Gastroesophageal sphincter (tissue), 4 donors: ENCODE measurements around the gene PIM3. TPM values are rescaled to one million over a fixed set of nuclear protein-coding genes. Genes with fewer than 3 reads are reported as not detected.

Experiments
- ATAC-seq: fragments of 150-250 bp; one replicate; pipeline ENCODE4 v1.9.1; 2016; ENCODE audit warnings: mild to moderate bottlenecking, moderate library complexity
- H3K27ac ChIP-seq, 4 donors: fragments of 200-600 bp; sonication (generic) in 3 of 4; 1 replicate in 3 of 4; 2 replicates in 1 of 4; pipeline ENCODE4 v1.5.1; 2016 to 2019
- H3K27me3 ChIP-seq: fragments of 200-600 bp; sonication (generic); one replicate; pipeline ENCODE4 v1.5.1; 2019
- H3K36me3 ChIP-seq, 2 donors: fragments of 200-600 bp; sonication (generic); one replicate each; pipeline ENCODE4 v1.5.1; 2019; ENCODE audit warnings: control low read depth in 1 of 2
- H3K4me1 ChIP-seq, 3 donors: fragments of 200-600 bp; sonication (generic); 1 replicate in 2 of 3; 2 replicates in 1 of 3; pipeline ENCODE4 v1.5.1; 2016 to 2019; ENCODE audit warnings: control low read depth in 2 of 3
- H3K4me3 ChIP-seq, 2 donors: fragments of 200-600 bp; sonication (generic); one replicate each; pipeline ENCODE4 v1.5.1; 2019; ENCODE audit warnings: mild to moderate bottlenecking in 1 of 2, moderate library complexity in 1 of 2
- H3K9me3 ChIP-seq, 3 donors: fragments of 200-600 bp; sonication (generic); one replicate each; pipeline ENCODE4 v1.5.1; 2017 to 2019; ENCODE audit warnings: control low read depth in 2 of 3
- CTCF ChIP-seq, 4 experiments: fragments of 200-600 bp in 2 of 4; fragments of 450-650 bp in 2 of 4; sonication (generic) in 1 of 4; IDR thresholded peaks; one replicate each; pipeline ENCODE4 v1.5.1; 2017 to 2019; ENCODE audit warnings: antibody characterized with exemption in 4 of 4, mild to moderate bottlenecking in 2 of 4, moderate library complexity in 2 of 4
- EP300 ChIP-seq: sonication (generic); formaldehyde crosslinking; IDR thresholded peaks from one replicate; pipeline ENCODE4 v1.6.1; 2017; ENCODE audit warnings: antibody characterized with exemption, mild to moderate bottlenecking
- POLR2A ChIP-seq, 2 donors: fragments of 450-650 bp; IDR thresholded peaks; one replicate each; pipeline ENCODE4 v1.6.1; 2017; ENCODE audit warnings: antibody characterized with exemption in 2 of 2, mild to moderate bottlenecking in 2 of 2, moderate library complexity in 1 of 2
- POLR2AphosphoS5 ChIP-seq: sonication (generic); formaldehyde crosslinking; IDR thresholded peaks from one replicate; pipeline ENCODE4 v1.6.1; 2017; ENCODE audit warnings: antibody characterized with exemption
- WGBS, 2 donors: methylation state at CpG; one replicate each; pipeline ENCODE4 v1.1.5; 2018; ENCODE audit warnings: low coverage in 1 of 2; 5-methylcytosine and 5-hydroxymethylcytosine counted together
- total RNA-seq, 4 donors: library from RNA; depleted of rRNA; stranded (reverse); fragments of >200 nt; gene quantifications; one replicate each; pipeline ENCODE4 v1.1.0, GENCODE V29; 2016

The PIM3 gene
- total RNA-seq, 4 donors from 2014 or later, result 30.0 to 58.3 (median 46.4) TPM

- TF ChIP-seq POLR2A (IDR thresholded peaks at IDR 0.05), result no peak
- no peak for TF ChIP-seq CTCF (IDR thresholded peaks at IDR 0.05)
- TF ChIP-seq POLR2AphosphoS5, result no peak
- no peak for TF ChIP-seq EP300
- ATAC-seq, result no peak
- H3K27ac ChIP-seq, result peak overlapping the region in 3 of 4 donors; percentile 93 to 97 (median 97)
- no peaks in the 10 kb centered on the region for H3K9me3 ChIP-seq
- H3K4me3 ChIP-seq, result peak overlapping the region; percentile 64 to 91
- H3K4me1 ChIP-seq, result peaks cover 0 to 37% (median 14%) of the 10 kb centered on the region in 3 donors
- H3K27me3 ChIP-seq, result no peaks in the 10 kb centered on the region
- H3K36me3 ChIP-seq, result peaks cover 0 to 32% of the 10 kb centered on the region in 2 donors
- WGBS, 2 donors, result 22 to 40% methylated on average over 4 to 15 of the region's 47 CpGs
These were observed 41.4 kb upstream of the PIM3 start for GRCh38 chr22:49918911-49919881.

- Histone ChIP-seq H3K4me3 (no peak overlapping the region), H3K36me3 (peaks cover 0 to 42% of the 10 kb centered on the region in 2 donors), H3K9me3 (no peaks in the 10 kb centered on the region), H3K27ac (no peak overlapping the region), H3K4me1 (peaks cover 0 to 37% (median 14%) of the 10 kb centered on the region in 3 donors), H3K27me3 (no peaks in the 10 kb centered on the region)
- TF ChIP-seq EP300 (no peak), CTCF (IDR thresholded peaks at IDR 0.05) (no peak), POLR2A (IDR thresholded peaks at IDR 0.05) (no peak), POLR2AphosphoS5 (no peak)
- whole genome bisulfite sequencing, 2 donors, result 93% methylated on average over 3 to 7 of the region's 18 CpGs
- ATAC-seq, result no peak
These were observed 39.7 kb upstream of the PIM3 start for GRCh38 chr22:49920859-49921258.

GRCh38 chr22:49921508-49922278, 38.9 kb upstream of the PIM3 start:
- WGBS, 2 donors, result 20 to 80% methylated on average over 1 of the region's 35 CpGs
- Histone ChIP-seq H3K27ac (no peak overlapping the region), H3K36me3 (peaks cover 0 to 45% of the 10 kb centered on the region in 2 donors), H3K4me1 (peaks cover 0 to 35% (median 14%) of the 10 kb centered on the region in 3 donors), H3K9me3 (no peaks in the 10 kb centered on the region), H3K27me3 (no peaks in the 10 kb centered on the region), H3K4me3 (no peak overlapping the region)
- no peak for TF ChIP-seq EP300
- no peak for TF ChIP-seq CTCF (IDR thresholded peaks at IDR 0.05)
- no peak for TF ChIP-seq POLR2AphosphoS5
- no peak for TF ChIP-seq POLR2A (IDR thresholded peaks at IDR 0.05)
- no peak for ATAC-seq

- Histone ChIP-seq H3K4me3 (no peak overlapping the region), H3K36me3 (peaks cover 0 to 52% of the 10 kb centered on the region in 2 donors), H3K9me3 (no peaks in the 10 kb centered on the region), H3K4me1 (peaks cover 0 to 27% (median 12%) of the 10 kb centered on the region in 3 donors), H3K27ac (peak overlapping the region in 1 of 4 donors; percentile 73), H3K27me3 (no peaks in the 10 kb centered on the region)
- TF ChIP-seq CTCF (IDR thresholded peaks at IDR 0.05) (no peak), POLR2AphosphoS5 (no peak), POLR2A (IDR thresholded peaks at IDR 0.05) (no peak), EP300 (no peak)
- WGBS, 2 donors, result 60 to 67% methylated on average over 1 of the region's 22 CpGs
- ATAC-seq, result no peak
These were observed 38.1 kb upstream of the PIM3 start for GRCh38 chr22:49922484-49922883.
